H1 (cell line): ENCODE data around the gene SPDEF.

ENCODE experiments used
- POLR2A ChIP-seq, 2 experiments: IDR thresholded peaks; 1 replicate in 1 of 2; 2 replicates in 1 of 2; pipeline ENCODE4 v1.6.1; 2011; ENCODE audit warnings: low read depth in 2 of 2, low read length in 2 of 2, mild to moderate bottlenecking in 2 of 2; ENCODE audit errors: control extremely low read depth in 1 of 2
- TEAD4 ChIP-seq: IDR thresholded peaks from 2 replicates; pipeline ENCODE4 v1.6.1; 2012; ENCODE audit warnings: low read depth, low read length, inconsistent platforms, mixed read lengths
- ZNF274 ChIP-seq: IDR thresholded peaks from 2 replicates; pipeline ENCODE4 v1.7.0; 2012; ENCODE audit warnings: low read length, borderline replicate concordance; ENCODE audit errors: extremely low read depth
- TF ChIP-seq, protein P1 (sequence below), 3 experiments: IDR thresholded peaks; 1 replicate in 2 of 3; 2 replicates in 1 of 3; pipeline versions ENCODE4 v1.5.1 to v1.6.1; 2011; ENCODE audit warnings: low read length in 3 of 3, mild to moderate bottlenecking in 3 of 3, inconsistent platforms in 2 of 3, low read depth in 1 of 3, moderate library complexity in 1 of 3; ENCODE audit not compliant: insufficient read depth in 1 of 3; ENCODE audit errors: control extremely low read depth in 1 of 3
- TF ChIP-seq, protein P2 (sequence below): IDR thresholded peaks from 2 replicates; pipeline ENCODE4 v1.6.1; 2012; ENCODE audit warnings: inconsistent platforms

DNA sequence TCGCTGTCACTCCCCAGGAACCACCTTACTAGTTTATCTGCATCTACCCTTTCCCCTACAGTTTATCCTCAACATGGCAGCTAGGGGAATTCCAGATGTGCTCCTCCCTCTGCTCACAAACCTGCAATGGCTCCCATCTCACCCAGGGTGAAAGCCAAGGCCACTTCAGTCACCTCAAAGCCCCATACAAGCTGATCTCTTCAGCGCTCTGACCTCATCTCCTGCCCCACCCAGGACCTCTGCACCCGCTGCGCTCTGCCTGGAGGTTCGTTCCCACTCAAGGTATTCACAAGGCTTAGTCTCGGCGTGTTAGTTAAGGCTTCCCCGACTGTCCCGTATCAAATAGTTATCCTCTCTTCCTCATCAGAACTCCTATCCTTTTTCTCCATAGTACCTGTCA is 28.6 kb upstream of the SPDEF start:
- TF ChIP-seq, protein P1, sequence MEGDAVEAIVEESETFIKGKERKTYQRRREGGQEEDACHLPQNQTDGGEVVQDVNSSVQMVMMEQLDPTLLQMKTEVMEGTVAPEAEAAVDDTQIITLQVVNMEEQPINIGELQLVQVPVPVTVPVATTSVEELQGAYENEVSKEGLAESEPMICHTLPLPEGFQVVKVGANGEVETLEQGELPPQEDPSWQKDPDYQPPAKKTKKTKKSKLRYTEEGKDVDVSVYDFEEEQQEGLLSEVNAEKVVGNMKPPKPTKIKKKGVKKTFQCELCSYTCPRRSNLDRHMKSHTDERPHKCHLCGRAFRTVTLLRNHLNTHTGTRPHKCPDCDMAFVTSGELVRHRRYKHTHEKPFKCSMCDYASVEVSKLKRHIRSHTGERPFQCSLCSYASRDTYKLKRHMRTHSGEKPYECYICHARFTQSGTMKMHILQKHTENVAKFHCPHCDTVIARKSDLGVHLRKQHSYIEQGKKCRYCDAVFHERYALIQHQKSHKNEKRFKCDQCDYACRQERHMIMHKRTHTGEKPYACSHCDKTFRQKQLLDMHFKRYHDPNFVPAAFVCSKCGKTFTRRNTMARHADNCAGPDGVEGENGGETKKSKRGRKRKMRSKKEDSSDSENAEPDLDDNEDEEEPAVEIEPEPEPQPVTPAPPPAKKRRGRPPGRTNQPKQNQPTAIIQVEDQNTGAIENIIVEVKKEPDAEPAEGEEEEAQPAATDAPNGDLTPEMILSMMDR (IDR thresholded peaks at IDR 0.05; ENCODE audit: control extremely low read depth in 1 of 3, insufficient read depth in 1 of 3, low read depth in 1 of 3, low read length in 3 of 3) = peak in 1 of 3 experiments; percentile 21; a peak in 1 of 4 replicates
- TF ChIP-seq ZNF274 (no peak), POLR2A (IDR thresholded peaks at IDR 0.05; ENCODE audit: control extremely low read depth in 1 of 2, low read depth in 2 of 2, low read length in 2 of 2) (no peak), TEAD4 (no peak)
- TF ChIP-seq, protein P2, sequence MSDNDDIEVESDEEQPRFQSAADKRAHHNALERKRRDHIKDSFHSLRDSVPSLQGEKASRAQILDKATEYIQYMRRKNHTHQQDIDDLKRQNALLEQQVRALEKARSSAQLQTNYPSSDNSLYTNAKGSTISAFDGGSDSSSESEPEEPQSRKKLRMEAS = no peak
